Measurements from ENCODE around the gene WDR45B. TPM values are rescaled to one million over a fixed set of nuclear protein-coding genes. Genes with fewer than 3 reads are reported as not detected.

Gene WDR45B
- total RNA-seq, 1 donor from 2014 or later: 41.4 TPM

DNA sequence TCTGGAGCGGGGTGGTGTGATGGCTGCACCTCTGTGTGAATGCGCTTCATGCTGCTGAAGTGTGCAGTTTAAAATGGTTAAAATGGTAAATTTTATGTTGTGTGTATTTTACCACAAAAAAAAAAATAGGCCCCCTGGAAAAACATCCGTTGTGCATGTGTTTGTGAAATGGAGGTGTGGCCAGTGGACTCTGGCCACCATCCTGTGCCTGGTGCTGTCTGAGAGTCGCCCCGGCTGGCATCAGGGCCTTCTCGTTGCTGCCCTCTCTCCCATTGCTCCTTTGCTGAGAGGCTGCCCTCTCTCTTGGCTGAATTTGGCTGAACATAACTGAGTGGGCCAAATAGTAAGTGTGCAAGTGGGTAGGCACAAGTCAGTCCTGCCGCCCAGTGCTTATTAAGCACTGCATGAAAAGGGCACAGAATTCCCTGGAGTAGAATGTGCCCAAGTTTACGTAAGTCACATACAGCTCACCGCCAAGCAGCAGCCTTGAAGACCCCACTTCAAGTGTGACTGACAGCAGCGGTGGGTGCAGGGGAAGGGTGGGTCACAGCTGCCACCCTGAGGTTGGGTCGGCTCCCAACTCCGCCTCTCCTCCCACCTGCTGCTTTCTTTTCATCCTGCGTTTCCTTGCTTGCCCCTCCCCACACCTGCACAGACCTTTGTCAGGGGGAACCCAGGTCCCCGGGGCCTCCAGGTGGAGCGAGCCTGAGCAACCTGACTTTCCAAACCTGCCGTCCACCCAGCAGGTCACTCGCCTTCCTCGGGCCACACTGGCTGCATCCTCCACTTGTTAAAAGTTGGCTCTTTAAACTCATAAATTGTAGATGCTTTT is 81.9 kb downstream of the WDR45B start:
- DNase-seq: no peak
- H3K27me3 ChIP-seq (ENCODE audit: low read depth): no peaks in the 10 kb centered on the region
- H3K36me3 ChIP-seq: peaks cover 32% of the 10 kb centered on the region
- peaks cover 76% of the 10 kb centered on the region for H3K4me1 ChIP-seq
- H3K4me3 ChIP-seq: no peak overlapping the region
- TF ChIP-seq, protein P1, sequence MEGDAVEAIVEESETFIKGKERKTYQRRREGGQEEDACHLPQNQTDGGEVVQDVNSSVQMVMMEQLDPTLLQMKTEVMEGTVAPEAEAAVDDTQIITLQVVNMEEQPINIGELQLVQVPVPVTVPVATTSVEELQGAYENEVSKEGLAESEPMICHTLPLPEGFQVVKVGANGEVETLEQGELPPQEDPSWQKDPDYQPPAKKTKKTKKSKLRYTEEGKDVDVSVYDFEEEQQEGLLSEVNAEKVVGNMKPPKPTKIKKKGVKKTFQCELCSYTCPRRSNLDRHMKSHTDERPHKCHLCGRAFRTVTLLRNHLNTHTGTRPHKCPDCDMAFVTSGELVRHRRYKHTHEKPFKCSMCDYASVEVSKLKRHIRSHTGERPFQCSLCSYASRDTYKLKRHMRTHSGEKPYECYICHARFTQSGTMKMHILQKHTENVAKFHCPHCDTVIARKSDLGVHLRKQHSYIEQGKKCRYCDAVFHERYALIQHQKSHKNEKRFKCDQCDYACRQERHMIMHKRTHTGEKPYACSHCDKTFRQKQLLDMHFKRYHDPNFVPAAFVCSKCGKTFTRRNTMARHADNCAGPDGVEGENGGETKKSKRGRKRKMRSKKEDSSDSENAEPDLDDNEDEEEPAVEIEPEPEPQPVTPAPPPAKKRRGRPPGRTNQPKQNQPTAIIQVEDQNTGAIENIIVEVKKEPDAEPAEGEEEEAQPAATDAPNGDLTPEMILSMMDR (IDR thresholded peaks at IDR 0.05; ENCODE audit: borderline replicate concordance): no peak
- H3K9me3 ChIP-seq (replicated peaks): no peaks in the 10 kb centered on the region
- intact Hi-C loops (cut with micrococcal nuclease): no loop called here
- H3K27ac ChIP-seq (replicated peaks): peak overlapping the region; percentile 56

DNA sequence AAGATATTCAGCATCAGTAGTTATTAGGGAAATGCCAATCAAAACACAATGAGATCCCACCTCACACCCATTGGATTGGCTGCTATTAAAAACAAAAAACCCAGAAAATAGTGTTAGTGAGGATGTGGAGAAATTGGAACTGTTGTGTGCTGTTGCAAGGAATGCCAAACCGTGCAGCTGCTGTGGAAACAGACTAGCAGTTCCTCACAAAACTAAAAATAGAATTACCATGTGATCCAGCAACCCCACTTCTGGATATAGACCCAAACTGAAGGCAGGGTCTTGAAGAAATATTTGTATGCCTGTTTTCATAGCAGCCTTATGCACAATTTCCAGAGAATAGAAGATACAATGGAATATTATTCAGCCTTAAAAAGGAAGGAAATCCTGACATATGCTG is 82.7 kb downstream of the WDR45B start:
- no peak for DNase-seq
- intact Hi-C loops (cut with micrococcal nuclease): no loop called here
- Histone ChIP-seq H3K4me1 (peaks cover 82% of the 10 kb centered on the region), H3K27ac (replicated peaks) (peak overlapping the region; percentile 56), H3K27me3 (ENCODE audit: low read depth) (no peaks in the 10 kb centered on the region), H3K36me3 (peaks cover 24% of the 10 kb centered on the region), H3K4me3 (no peak overlapping the region), H3K9me3 (replicated peaks) (no peaks in the 10 kb centered on the region)
- TF ChIP-seq, protein P1 (IDR thresholded peaks at IDR 0.05; ENCODE audit: borderline replicate concordance): no peak

Small RNA genes lying within 50 kb of the gene (microRNA-seq; reads per million reads assigned to microRNA genes)
- gene MIR4525: not detected

Other genes starting within 250 kb of the WDR45B start
- gene HEXD, start 230.1 kb downstream of the WDR45B start, total RNA-seq: 14.1 TPM
- 28.0 TPM for gene OGFOD3, start 229.9 kb downstream of the WDR45B start, total RNA-seq
- gene CYBC1, start 197.7 kb downstream of the WDR45B start, total RNA-seq: 23.8 TPM
- gene NARF, start 189.7 kb downstream of the WDR45B start, total RNA-seq: 69.2 TPM
- gene FOXK2, start 128.7 kb downstream of the WDR45B start, total RNA-seq: 41.6 TPM
- gene RAB40B, start 50.3 kb upstream of the WDR45B start, total RNA-seq: 22.4 TPM
- gene FN3KRP, start 68.3 kb upstream of the WDR45B start, total RNA-seq: 13.6 TPM
- 79.1 TPM for gene FN3K, start 87.2 kb upstream of the WDR45B start, total RNA-seq
- 48.0 TPM for gene TBCD, start 103.6 kb upstream of the WDR45B start, total RNA-seq
- gene ZNF750, start 191.6 kb upstream of the WDR45B start, total RNA-seq: not detected